Activated T-cell treated with anti-CD3 and anti-CD28 coated beads, Interleukin-2, amount 50 U/mL, for 4 hours (primary cell): ENCODE results near the gene SFT2D3. TPM values are rescaled to one million over a fixed set of nuclear protein-coding genes. Genes with fewer than 3 reads are reported as not detected.

Experiments used
- ATAC-seq, 2 donors: fragments of 200-7000 bp; cut with Tn5 transposase; one replicate each; pipeline ENCODE4 v1.10.0; 2021
- DNase-seq: peaks from one replicate; pipeline ENCODE4 v3.0.0-alpha.2; 2020
- H3K27me3 Mint-ChIP-seq: one replicate; pipeline ENCODE4 v1.8.0; 2021; ENCODE audit warnings: low read depth, mixed read lengths
- H3K36me3 Mint-ChIP-seq: one replicate; pipeline ENCODE4 v1.8.0; 2022; ENCODE audit warnings: mixed read lengths; ENCODE audit not compliant: insufficient read depth
- H3K4me1 Mint-ChIP-seq: one replicate; pipeline ENCODE4 v1.8.0; 2021; ENCODE audit warnings: low read depth, mixed read lengths
- H3K4me3 Mint-ChIP-seq: one replicate; pipeline ENCODE4 v1.8.0; 2021; ENCODE audit warnings: mild to moderate bottlenecking, moderate library complexity, mixed read lengths
- H3K9me3 Mint-ChIP-seq: one replicate; pipeline ENCODE4 v1.8.0; 2021; ENCODE audit warnings: mixed read lengths
- total RNA-seq, 3 donors: library from RNA; stranded (reverse); gene quantifications; one replicate each; pipeline ENCODE4 v1.2.1, GENCODE V29; 2021

The SFT2D3 gene
- total RNA-seq, 3 donors from 2014 or later: 6.4 TPM

DNA sequence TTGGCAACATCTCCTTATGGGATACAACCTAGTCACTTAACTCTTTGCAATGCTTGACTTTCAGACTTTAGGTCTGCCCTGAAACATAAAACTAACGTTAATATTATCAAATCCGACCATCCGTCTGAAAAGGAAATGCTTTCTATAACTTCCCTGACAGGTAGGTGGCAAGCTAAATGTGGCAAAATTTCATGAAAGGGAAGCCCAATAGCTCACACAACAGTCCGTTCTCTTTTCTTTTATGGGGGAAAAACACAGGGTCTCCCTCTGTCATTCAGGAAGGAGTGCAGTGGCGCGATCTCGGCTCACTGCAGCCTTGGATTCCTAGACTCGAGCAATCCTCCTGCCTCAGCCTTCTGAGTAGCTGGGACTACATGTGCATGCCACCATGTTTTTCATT, 52.9 kb downstream of the SFT2D3 start:
- no peak for DNase-seq
- Mint-ChIP-seq H3K4me3 (no peak overlapping the region), H3K36me3 (peaks cover 22% of the 10 kb centered on the region), H3K9me3 (no peaks in the 10 kb centered on the region), H3K4me1 (peaks cover 7% of the 10 kb centered on the region), H3K27me3 (no peaks in the 10 kb centered on the region)
- no peak for ATAC-seq

Other genes starting within 250 kb of the SFT2D3 start
- gene IWS1, start 175.0 kb upstream of the SFT2D3 start, total RNA-seq: 10 to 100 TPM; 49.8 to 57.8 (median 55.2) TPM
- under 1 TPM; 0.16 to 0.68 (median 0.63) TPM for gene MYO7B, start 165.8 kb upstream of the SFT2D3 start, total RNA-seq
- not detected for gene GPR17, start 55.3 kb upstream of the SFT2D3 start, total RNA-seq
- gene LIMS2, start 26.0 kb upstream of the SFT2D3 start, total RNA-seq: 1 to 10 TPM; 4.4 to 8.8 (median 5.2) TPM
- gene WDR33, start 109.7 kb downstream of the SFT2D3 start, total RNA-seq: 10 to 100 TPM; 71.8 to 79.9 (median 72.8) TPM
- 10 to 100 TPM; 91.6 to 96.0 (median 93.6) TPM for gene POLR2D, start 156.7 kb downstream of the SFT2D3 start, total RNA-seq
- 10 to 100 TPM; 16.7 to 19.6 (median 18.6) TPM for gene AMMECR1L, start 184.5 kb downstream of the SFT2D3 start, total RNA-seq